Measurements from ENCODE around the gene RPL28. TPM values are rescaled to one million over a fixed set of nuclear protein-coding genes. Genes with fewer than 3 reads are reported as not detected.
A peak's percentile ranks its signal among the peaks of the same experiment; 100 is the strongest.

RPL28 gene
- total RNA-seq, 2 experiments from 2014 or later = 3,995 to 4,178 TPM

DNA sequence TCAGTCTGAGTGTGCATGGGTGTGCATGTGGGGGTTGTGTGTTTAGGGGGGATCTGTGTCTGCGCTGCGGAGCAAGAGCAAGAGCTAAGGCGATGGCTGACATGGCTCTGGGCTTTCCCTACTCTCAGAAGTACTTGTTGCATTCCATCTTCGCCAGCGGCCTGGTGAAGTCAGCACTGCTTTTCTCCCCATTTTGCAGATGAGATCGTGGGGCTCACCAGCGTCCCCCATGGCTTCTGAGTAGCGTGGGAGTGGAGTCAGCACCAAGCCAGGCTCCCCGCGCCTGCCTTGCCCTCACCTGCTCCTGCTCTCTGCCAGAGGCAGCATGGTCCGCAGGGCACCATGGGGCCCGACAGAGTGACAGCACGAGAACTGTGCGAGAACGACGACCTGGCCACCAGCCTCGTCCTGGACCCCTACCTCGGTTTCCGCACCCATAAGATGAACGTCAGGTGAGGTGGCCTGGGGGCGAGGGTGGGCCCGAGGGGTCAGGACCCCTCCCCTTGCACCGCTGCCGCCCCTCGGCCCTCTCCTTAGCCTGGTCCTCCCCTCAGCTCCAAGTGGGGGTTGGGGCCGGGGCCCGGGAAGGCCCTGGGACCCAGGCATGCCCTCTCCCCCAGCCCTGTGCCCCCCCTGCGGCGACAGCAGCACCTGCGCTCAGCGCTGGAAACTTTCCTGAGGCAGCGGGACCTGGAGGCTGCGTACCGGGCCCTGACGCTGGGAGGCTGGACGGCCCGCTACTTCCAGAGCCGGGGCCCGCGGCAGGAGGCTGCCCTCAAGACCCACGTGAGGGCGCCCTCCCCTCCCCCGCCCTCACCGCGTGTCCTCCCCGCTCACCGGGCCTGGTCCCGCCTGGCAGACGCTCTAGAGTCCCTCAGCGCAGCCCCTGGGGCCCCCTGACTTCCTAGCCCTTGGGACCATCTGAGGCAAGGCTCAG is 43.9 kb upstream of the RPL28 start:
- Mint-ChIP-seq H3K36me3 (ENCODE audit: low read depth) (peaks cover 32% of the 10 kb centered on the region), H3K4me3 (peak overlapping the region; percentile 62), H3K4me1 (ENCODE audit: low read depth) (peaks cover 21% of the 10 kb centered on the region), H3K9me3 (no peaks in the 10 kb centered on the region), H3K27ac (peak overlapping the region; percentile 99), H3K27me3 (peaks cover 13% of the 10 kb centered on the region)
- intact Hi-C loops (cut with DNase I, micrococcal nuclease) = no loop called here
- peaks cover 8% of the 10 kb centered on the region for H3K36me3 ChIP-seq (ENCODE audit: insufficient read depth, low read length)
- H3K27me3 ChIP-seq (ENCODE audit: control insufficient read depth in 1 of 2, insufficient read depth in 2 of 2, low read length in 2 of 2) = peaks cover 3 to 4% of the 10 kb centered on the region in 2 experiments
- ChIA-PET CTCF (no interaction called here), POLR2A (no interaction called here)
- DNase-seq (peak in 1 of 14 experiments; percentile 45), ATAC-seq (ENCODE audit: poor library complexity) (no peak)
- no peaks in the 10 kb centered on the region for H3K9me3 ChIP-seq (ENCODE audit: control insufficient read depth in 1 of 2, insufficient read depth in 1 of 2, low read length in 2 of 2)
- TF ChIP-seq, protein P1, sequence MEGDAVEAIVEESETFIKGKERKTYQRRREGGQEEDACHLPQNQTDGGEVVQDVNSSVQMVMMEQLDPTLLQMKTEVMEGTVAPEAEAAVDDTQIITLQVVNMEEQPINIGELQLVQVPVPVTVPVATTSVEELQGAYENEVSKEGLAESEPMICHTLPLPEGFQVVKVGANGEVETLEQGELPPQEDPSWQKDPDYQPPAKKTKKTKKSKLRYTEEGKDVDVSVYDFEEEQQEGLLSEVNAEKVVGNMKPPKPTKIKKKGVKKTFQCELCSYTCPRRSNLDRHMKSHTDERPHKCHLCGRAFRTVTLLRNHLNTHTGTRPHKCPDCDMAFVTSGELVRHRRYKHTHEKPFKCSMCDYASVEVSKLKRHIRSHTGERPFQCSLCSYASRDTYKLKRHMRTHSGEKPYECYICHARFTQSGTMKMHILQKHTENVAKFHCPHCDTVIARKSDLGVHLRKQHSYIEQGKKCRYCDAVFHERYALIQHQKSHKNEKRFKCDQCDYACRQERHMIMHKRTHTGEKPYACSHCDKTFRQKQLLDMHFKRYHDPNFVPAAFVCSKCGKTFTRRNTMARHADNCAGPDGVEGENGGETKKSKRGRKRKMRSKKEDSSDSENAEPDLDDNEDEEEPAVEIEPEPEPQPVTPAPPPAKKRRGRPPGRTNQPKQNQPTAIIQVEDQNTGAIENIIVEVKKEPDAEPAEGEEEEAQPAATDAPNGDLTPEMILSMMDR (IDR thresholded peaks at IDR 0.05) = no peak
- no peak overlapping the region for H3K4me3 ChIP-seq (ENCODE audit: low read length)
- peaks cover 32% of the 10 kb centered on the region for H3K4me1 ChIP-seq (ENCODE audit: insufficient read depth, low read length)
- H3K27ac ChIP-seq (ENCODE audit: low read depth in 1 of 2, low read length in 2 of 2) = no peak overlapping the region

DNA sequence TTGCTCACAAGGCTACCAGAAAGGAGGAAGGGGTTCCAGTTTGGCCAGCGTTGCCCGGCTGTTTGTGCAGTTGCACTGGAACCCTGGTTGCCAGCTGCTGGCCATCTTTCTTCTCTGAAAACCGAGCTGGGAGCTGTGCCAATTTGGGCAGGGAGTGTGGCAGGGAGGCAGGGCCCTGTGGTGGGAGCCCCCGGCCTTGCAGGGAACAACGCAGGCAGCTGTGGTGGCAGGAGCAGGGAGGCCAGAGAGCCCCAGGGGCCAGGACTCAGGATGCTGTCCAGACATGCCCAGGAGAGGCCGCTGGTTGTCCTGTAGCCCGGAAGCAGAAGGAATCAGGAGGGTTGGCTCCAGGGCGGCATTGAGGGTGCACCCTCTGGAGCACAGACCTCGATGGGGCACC is 41.3 kb upstream of the RPL28 start:
- Mint-ChIP-seq H3K9me3 (no peaks in the 10 kb centered on the region), H3K27me3 (no peaks in the 10 kb centered on the region), H3K4me1 (ENCODE audit: low read depth) (peaks cover 9% of the 10 kb centered on the region), H3K4me3 (no peak overlapping the region), H3K27ac (no peak overlapping the region), H3K36me3 (ENCODE audit: low read depth) (peaks cover 20% of the 10 kb centered on the region)
- Histone ChIP-seq H3K27me3 (ENCODE audit: control insufficient read depth in 1 of 2, insufficient read depth in 2 of 2, low read length in 2 of 2) (peaks cover 0 to 4% of the 10 kb centered on the region in 2 experiments), H3K4me1 (ENCODE audit: insufficient read depth, low read length) (peaks cover 19% of the 10 kb centered on the region), H3K36me3 (ENCODE audit: insufficient read depth, low read length) (peaks cover 8% of the 10 kb centered on the region), H3K27ac (ENCODE audit: low read depth in 1 of 2, low read length in 2 of 2) (no peak overlapping the region), H3K9me3 (ENCODE audit: control insufficient read depth in 1 of 2, insufficient read depth in 1 of 2, low read length in 2 of 2) (peaks cover 0 to 3% of the 10 kb centered on the region in 2 experiments), H3K4me3 (ENCODE audit: low read length) (no peak overlapping the region)
- TF ChIP-seq, protein P1 (IDR thresholded peaks at IDR 0.05) = no peak
- POLR2A ChIA-PET = no interaction called here
- intact Hi-C loops (cut with DNase I, micrococcal nuclease) = no loop called here
- DNase-seq (no peak), ATAC-seq (ENCODE audit: poor library complexity) (no peak)
- CTCF ChIA-PET = interaction anchor here (0.7 kb wide), 1 partner anchor 89 kb away, joined by 4 read pairs; no protein-coding TSS in a partner anchor

DNA sequence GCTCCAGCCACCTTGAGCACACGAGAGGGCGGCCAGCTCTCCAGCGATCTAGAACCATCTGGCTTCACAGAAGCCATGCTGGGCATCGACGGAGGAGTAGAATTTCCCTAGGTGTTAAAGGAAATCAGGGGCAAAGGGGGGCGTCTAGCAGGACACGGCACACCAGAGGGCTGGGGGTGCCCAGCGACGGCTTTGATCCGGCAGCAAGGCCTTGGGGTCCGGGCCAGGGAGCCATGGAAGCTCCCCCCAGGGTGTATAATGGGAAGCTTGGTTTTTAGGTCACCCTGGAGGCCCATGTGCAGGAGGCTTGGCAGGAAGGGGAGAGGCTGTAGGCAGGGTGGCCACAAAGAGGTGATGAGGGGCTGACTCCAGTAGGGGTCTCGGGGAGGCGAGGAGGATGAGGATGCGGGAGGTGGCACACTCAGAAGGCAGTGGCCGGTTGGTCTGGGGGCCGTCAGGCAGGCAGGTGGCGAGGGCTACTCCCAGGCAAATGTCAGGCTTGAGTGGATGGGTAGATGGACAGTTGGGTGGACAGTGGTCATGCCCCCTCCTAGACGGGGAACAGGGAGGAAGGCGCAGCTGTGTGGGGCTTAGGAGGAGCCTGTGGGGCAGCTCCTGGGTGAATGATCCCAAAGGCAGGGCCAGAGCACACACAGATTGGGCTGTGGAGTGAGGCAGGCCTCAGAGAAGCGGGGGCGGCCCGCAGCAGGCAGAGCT is 40.5 kb upstream of the RPL28 start:
- no peak for DNase-seq
- Mint-ChIP-seq H3K4me3 (no peak overlapping the region), H3K27me3 (no peaks in the 10 kb centered on the region), H3K4me1 (ENCODE audit: low read depth) (peaks cover 4% of the 10 kb centered on the region), H3K9me3 (no peaks in the 10 kb centered on the region), H3K36me3 (ENCODE audit: low read depth) (peaks cover 15% of the 10 kb centered on the region), H3K27ac (no peak overlapping the region)
- H3K27ac ChIP-seq (ENCODE audit: low read depth in 1 of 2, low read length in 2 of 2) = no peak overlapping the region
- ChIA-PET POLR2A (no interaction called here), CTCF (no interaction called here)
- TF ChIP-seq, protein P1 (IDR thresholded peaks at IDR 0.05) = no peak
- peaks cover 0 to 4% of the 10 kb centered on the region in 2 experiments for H3K27me3 ChIP-seq (ENCODE audit: control insufficient read depth in 1 of 2, insufficient read depth in 2 of 2, low read length in 2 of 2)
- intact Hi-C loops (cut with DNase I, micrococcal nuclease) = no loop called here
- ATAC-seq (ENCODE audit: poor library complexity) = no peak
- H3K36me3 ChIP-seq (ENCODE audit: insufficient read depth, low read length) = peaks cover 8% of the 10 kb centered on the region
- H3K4me1 ChIP-seq (ENCODE audit: insufficient read depth, low read length) = peaks cover 15% of the 10 kb centered on the region
- H3K4me3 ChIP-seq (ENCODE audit: low read length) = no peak overlapping the region
- H3K9me3 ChIP-seq (ENCODE audit: control insufficient read depth in 1 of 2, insufficient read depth in 1 of 2, low read length in 2 of 2) = peaks cover 0 to 3% of the 10 kb centered on the region in 2 experiments
